Activated T-helper 17 cell treated with anti-CD3 and anti-CD28 coated beads, Interleukin-2, amount 50 U/mL, for 72 hours (primary cell): ENCODE data around the gene IL31RA. TPM values are rescaled to one million over a fixed set of nuclear protein-coding genes. Genes with fewer than 3 reads are reported as not detected.
"Not testable (repeated sequence)": the region's sequence is repeated elsewhere in the genome, so short reads cannot be mapped to it uniquely, and the experiment has no call there.

Source experiments
- ATAC-seq: fragments of 150-1000 bp; cut with Tn5 transposase; replicated peaks from 2 replicates; pipeline ENCODE4 v1.10.0; 2021; ENCODE audit warnings: mild to moderate bottlenecking, moderate library complexity
- H3K27ac Mint-ChIP-seq: one replicate; pipeline ENCODE4 v1.8.0; 2022; ENCODE audit warnings: mixed read lengths
- H3K27me3 Mint-ChIP-seq: one replicate; pipeline ENCODE4 v1.8.0; 2022; ENCODE audit warnings: mixed read lengths
- H3K36me3 Mint-ChIP-seq: one replicate; pipeline ENCODE4 v1.8.0; 2022; ENCODE audit warnings: low read depth, mild to moderate bottlenecking, mixed read lengths
- H3K4me1 Mint-ChIP-seq: one replicate; pipeline ENCODE4 v1.8.0; 2022; ENCODE audit warnings: mixed read lengths
- H3K4me3 Mint-ChIP-seq: one replicate; pipeline ENCODE4 v1.8.0; 2022; ENCODE audit warnings: mild to moderate bottlenecking, mixed read lengths
- H3K9me3 Mint-ChIP-seq: one replicate; pipeline ENCODE4 v1.8.0; 2022; ENCODE audit warnings: mixed read lengths
- total RNA-seq, 2 donors: library from RNA; stranded (reverse); gene quantifications; one replicate each; pipeline ENCODE4 v1.2.3, GENCODE V29; 2022

IL31RA gene
- under 1 TPM in 1 of 2 donors, not detected in 1; 0.37 TPM for total RNA-seq

DNA sequence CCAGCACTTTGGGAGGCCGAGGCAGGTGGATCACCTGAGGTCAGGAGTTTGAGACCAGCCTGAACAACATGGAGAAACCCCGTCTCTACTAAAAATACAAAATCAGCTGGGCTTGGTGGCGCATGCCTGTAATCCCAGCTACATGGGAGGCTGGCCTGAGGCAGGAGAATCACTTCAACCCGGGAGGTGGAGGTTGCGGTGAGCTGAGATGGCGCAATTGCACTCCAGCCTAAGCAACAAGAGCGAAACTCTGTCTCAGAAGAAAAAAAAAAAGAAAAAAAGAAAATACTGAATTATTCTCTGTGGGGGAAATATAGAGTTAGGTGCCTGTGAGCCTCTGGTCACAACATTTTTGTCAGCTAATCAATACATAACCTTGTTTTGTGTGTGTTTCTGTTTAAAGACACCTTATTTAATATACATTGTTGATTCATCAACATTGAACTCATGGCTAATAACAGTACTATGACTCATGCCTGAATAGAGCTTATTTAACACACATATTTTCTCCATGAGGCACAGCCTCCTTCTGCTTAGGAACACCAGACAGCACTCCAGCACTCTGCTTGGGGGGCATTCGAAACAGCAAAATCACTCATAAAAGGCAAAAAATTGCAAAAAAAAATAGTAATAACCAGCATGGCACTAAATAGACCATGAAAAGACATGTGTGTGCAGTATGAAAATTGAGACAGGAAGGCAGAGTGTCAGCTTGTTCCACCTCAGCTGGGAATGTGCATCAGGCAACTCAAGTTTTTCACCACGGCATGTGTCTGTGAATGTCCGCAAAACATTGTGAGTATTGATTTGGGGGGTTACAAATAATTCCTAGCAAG is at the start of gene IL31RA:
Gene IL31RA, plus strand, starts transcription at position 519 of the 836 bp plus-strand sequence. Its CDS starts 214 bp downstream, at position 733.
- Mint-ChIP-seq H3K27ac (no peak within 1 kb of the TSS), H3K9me3 (no peaks in the 10 kb centered on the region), H3K4me3 (no peak within 1 kb of the TSS), H3K36me3 (no peaks in the 10 kb centered on the region), H3K4me1 (peaks cover 15% of the 10 kb centered on the region), H3K27me3 (peaks cover 14% of the 10 kb centered on the region)
- ATAC-seq = peak; percentile 91

- H3K4me3 Mint-ChIP-seq, H3K36me3 Mint-ChIP-seq, H3K4me1 Mint-ChIP-seq, H3K27ac Mint-ChIP-seq, H3K9me3 Mint-ChIP-seq, H3K27me3 Mint-ChIP-seq, ATAC-seq: not testable (repeated sequence)
Measured at GRCh38 chr5:55808814-55809213, 42.3 kb upstream of the IL31RA start.

DNA sequence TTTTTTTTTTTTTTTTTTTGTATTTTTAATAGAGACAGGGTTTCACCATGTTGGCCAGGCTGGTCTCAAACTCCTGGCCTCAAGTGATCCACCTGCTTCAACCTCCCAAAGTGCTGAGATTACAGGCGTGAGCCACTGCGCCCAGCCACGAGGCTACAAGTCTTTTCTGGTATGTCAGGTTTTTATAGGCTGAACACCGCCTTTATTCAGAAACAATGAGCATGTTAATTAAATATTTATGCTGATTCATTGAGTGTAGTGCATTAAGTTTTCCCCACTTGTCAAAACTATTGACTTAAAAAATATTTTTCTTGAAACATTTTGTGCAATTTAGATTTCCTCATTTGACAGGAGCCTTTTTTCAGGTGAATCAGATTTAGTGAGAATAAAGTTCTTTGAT is 35.2 kb upstream of the IL31RA start:
- not testable (repeated sequence) for ATAC-seq, H3K4me3 Mint-ChIP-seq, H3K36me3 Mint-ChIP-seq, H3K4me1 Mint-ChIP-seq, H3K27ac Mint-ChIP-seq, H3K9me3 Mint-ChIP-seq
- peaks cover 12% of the 10 kb centered on the region for H3K27me3 Mint-ChIP-seq

- ATAC-seq = no peak
- H3K27me3 Mint-ChIP-seq = peaks cover 16% of the 10 kb centered on the region
Measured at GRCh38 chr5:55816342-55816741, 34.8 kb upstream of the IL31RA start.

DNA sequence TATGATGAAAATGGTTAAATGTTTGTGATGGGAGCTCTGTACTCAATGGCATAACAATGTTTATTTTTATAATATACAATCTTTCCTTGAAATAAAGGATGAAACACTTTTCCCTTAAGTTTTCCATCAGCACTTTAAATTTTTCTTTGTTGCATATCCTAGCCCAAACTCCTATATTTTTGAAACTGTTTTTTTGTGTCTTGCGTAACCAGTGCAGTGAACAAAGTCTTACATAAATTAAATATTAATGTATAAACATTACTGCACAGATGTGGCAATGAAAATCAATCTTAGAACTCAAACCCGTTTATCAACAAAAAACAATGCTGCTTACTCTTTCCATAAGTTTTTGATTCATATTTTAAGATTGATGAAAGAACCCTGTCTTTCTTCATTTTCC is 34.1 kb upstream of the IL31RA start:
- H3K36me3 Mint-ChIP-seq = no peaks in the 10 kb centered on the region
- H3K4me1 Mint-ChIP-seq = no peaks in the 10 kb centered on the region
- no peak overlapping the region for H3K4me3 Mint-ChIP-seq
- ATAC-seq = no peak
- H3K27ac Mint-ChIP-seq = no peak overlapping the region
- peaks cover 19% of the 10 kb centered on the region for H3K27me3 Mint-ChIP-seq
- H3K9me3 Mint-ChIP-seq = no peaks in the 10 kb centered on the region

More at GRCh38 chr5:55816342-55816741, 34.8 kb upstream of the IL31RA start:
- no peaks in the 10 kb centered on the region for H3K36me3 Mint-ChIP-seq
- H3K27ac Mint-ChIP-seq = no peak overlapping the region
- H3K4me3 Mint-ChIP-seq = no peak overlapping the region
- H3K4me1 Mint-ChIP-seq = no peaks in the 10 kb centered on the region
- H3K9me3 Mint-ChIP-seq = no peaks in the 10 kb centered on the region

DNA sequence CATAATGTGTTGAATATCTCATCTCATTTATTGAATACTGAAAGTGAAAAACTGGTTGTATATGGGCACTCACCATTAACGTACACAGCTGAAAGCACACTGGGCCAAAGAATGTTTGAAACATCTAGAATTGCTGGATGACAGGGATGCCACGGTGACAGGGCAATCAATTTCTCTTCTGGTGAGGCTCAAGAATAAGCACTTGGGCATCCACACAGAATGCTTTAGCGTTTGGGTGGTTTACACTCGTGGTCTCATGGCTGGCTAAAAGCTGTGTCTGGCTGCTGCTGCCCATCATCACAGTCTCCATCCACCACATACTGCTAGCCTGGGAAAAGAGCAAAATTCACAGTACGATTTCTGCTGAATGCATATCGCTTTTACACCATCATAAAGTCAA is 30.7 kb upstream of the IL31RA start:
- no peak for ATAC-seq
- H3K4me3 Mint-ChIP-seq = no peak overlapping the region
- peaks cover 35% of the 10 kb centered on the region for H3K27me3 Mint-ChIP-seq
- no peaks in the 10 kb centered on the region for H3K36me3 Mint-ChIP-seq
- no peak overlapping the region for H3K27ac Mint-ChIP-seq
- no peaks in the 10 kb centered on the region for H3K9me3 Mint-ChIP-seq
- no peaks in the 10 kb centered on the region for H3K4me1 Mint-ChIP-seq

DNA sequence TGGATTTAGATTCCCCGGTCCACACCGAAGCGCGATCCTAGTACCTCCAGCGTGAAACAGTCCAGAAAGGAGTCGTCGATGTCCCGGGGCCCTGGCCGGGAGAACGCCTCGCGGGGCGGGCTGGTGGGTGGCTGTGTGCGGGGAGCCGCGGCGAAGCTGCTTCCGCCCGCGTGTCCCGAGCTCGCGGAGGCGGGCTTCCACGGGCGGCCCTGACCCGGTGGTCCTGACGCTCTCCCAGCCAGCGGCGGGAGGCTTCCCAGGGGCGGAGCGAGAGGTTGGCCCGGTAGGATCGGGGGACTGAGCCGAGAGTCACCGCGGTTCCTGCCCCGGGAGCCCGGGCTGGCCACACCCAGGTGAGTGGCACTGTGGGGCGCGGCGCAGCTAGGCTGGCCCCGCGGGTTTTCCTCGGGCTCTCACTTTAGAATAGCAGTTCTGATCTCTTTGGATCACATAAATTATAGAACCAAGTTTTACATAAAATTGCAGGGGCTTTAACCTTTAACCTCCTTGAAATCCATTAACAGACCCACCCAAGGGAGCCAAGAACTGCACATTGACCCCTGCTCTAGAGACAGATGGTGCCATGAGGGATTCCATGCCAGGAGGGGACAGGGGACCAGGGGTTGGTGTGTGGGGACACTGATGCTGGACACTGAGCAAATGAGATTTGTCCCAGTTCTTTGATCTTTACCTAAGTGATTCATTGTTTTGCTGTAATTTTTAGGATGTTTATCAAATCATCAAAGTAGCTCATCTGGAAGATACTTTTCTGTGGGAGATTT is 29.2 kb upstream of the IL31RA start:
- Mint-ChIP-seq H3K9me3 (no peaks in the 10 kb centered on the region), H3K27ac (no peak overlapping the region), H3K27me3 (peaks cover 35% of the 10 kb centered on the region), H3K4me3 (peak overlapping the region; percentile 54), H3K4me1 (no peaks in the 10 kb centered on the region), H3K36me3 (no peaks in the 10 kb centered on the region)
- ATAC-seq = peak; percentile 49

DNA sequence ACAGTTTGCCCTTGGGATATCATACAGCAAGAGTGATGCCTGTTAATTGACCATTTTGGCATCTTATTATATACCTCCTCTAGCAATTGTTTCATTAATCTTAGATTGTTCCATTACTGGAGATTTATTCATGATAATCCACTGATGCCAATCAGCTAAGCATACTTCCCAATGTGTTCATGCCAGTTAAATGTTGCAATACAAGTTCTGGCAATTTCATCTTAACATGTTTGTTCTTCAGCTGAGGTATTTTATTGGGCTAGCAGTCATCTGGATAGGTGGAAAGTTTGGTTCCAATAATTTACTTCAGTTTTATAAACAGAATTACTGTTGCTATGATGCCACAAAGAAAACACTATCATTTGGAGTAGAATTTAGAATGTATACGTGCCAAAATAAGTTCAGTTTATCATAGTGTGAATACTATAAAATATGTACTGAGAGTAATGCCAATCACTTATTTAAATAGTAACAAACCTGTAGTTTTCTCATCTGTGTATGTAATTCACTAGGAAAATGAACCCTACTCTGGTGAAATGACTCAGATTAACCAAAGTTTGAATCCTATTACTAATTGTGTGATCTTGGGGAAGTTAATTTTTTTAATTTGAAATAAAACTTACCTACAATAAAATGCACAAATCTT is 27.9 kb upstream of the IL31RA start:
- no peak overlapping the region for H3K4me3 Mint-ChIP-seq
- no peaks in the 10 kb centered on the region for H3K36me3 Mint-ChIP-seq
- H3K4me1 Mint-ChIP-seq = no peaks in the 10 kb centered on the region
- H3K9me3 Mint-ChIP-seq = no peaks in the 10 kb centered on the region
- no peak overlapping the region for H3K27ac Mint-ChIP-seq
- ATAC-seq = no peak
- peaks cover 39% of the 10 kb centered on the region for H3K27me3 Mint-ChIP-seq

DNA sequence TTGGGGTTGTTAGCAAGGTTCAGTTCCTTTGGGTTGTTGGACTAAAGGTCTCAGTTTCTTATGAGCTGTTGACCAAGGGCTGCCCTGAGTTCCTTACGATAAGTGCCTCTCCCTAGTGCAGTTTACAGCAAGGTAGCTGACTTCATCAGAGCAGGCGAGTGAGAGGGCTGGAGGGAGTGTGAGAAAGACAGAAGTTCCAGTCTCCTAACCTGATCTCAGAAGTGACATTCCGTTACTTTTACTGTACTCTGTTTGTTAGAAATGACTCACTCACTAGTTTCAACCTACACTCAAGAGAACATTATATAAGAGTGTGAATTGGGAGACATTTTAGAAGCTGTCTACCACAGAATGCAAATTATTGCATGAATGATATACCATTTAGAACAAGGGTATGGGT is 21.2 kb upstream of the IL31RA start:
- ATAC-seq = peak; percentile 65
- Mint-ChIP-seq H3K27me3 (peaks cover 10% of the 10 kb centered on the region), H3K4me1 (no peaks in the 10 kb centered on the region), H3K36me3 (no peaks in the 10 kb centered on the region), H3K4me3 (no peak overlapping the region), H3K27ac (no peak overlapping the region), H3K9me3 (no peaks in the 10 kb centered on the region)

GRCh38 chr5:55832446-55832845 is 18.7 kb upstream of the IL31RA start:
- no peaks in the 10 kb centered on the region for H3K9me3 Mint-ChIP-seq
- H3K27me3 Mint-ChIP-seq = peaks cover 1% of the 10 kb centered on the region
- H3K27ac Mint-ChIP-seq = no peak overlapping the region
- no peaks in the 10 kb centered on the region for H3K4me1 Mint-ChIP-seq
- ATAC-seq = no peak
- no peaks in the 10 kb centered on the region for H3K36me3 Mint-ChIP-seq
- H3K4me3 Mint-ChIP-seq = no peak overlapping the region

GRCh38 chr5:55836191-55836590 is 15.0 kb upstream of the IL31RA start:
- ATAC-seq = no peak
- no peaks in the 10 kb centered on the region for H3K36me3 Mint-ChIP-seq
- H3K4me1 Mint-ChIP-seq = no peaks in the 10 kb centered on the region
- H3K27me3 Mint-ChIP-seq = no peaks in the 10 kb centered on the region
- H3K9me3 Mint-ChIP-seq = no peaks in the 10 kb centered on the region
- H3K27ac Mint-ChIP-seq = no peak overlapping the region
- H3K4me3 Mint-ChIP-seq = no peak overlapping the region

- H3K4me3 Mint-ChIP-seq = no peak overlapping the region
- ATAC-seq = no peak
- no peaks in the 10 kb centered on the region for H3K27me3 Mint-ChIP-seq
- no peaks in the 10 kb centered on the region for H3K4me1 Mint-ChIP-seq
- no peak overlapping the region for H3K27ac Mint-ChIP-seq
- H3K36me3 Mint-ChIP-seq = no peaks in the 10 kb centered on the region
- H3K9me3 Mint-ChIP-seq = peaks cover 9% of the 10 kb centered on the region
Measured at GRCh38 chr5:55841976-55842375, 9.2 kb upstream of the IL31RA start.

DNA sequence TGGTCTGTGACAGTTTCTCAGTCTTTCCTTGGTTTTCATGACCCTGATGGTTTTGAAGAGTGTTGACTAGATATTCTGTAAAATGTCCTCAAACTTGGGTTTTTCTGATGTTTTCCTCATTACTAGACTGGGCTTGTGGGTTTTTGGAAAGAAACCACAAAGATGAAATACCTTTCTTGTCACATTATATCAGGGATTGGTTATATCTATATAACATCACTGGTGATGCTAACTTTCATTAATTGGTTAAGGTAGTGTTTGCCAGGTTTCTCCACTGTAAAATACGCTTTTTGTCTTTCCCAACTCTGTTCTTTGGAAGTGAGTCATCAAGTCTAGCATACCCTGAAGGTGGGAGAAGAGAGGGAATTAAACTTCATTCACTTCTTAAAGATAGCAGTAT is 3.3 kb upstream of the IL31RA start:
- no peaks in the 10 kb centered on the region for H3K36me3 Mint-ChIP-seq
- peaks cover 5% of the 10 kb centered on the region for H3K4me1 Mint-ChIP-seq
- no peak overlapping the region for H3K27ac Mint-ChIP-seq
- H3K4me3 Mint-ChIP-seq = no peak overlapping the region
- peaks cover 6% of the 10 kb centered on the region for H3K9me3 Mint-ChIP-seq
- ATAC-seq = no peak
- peaks cover 14% of the 10 kb centered on the region for H3K27me3 Mint-ChIP-seq

DNA sequence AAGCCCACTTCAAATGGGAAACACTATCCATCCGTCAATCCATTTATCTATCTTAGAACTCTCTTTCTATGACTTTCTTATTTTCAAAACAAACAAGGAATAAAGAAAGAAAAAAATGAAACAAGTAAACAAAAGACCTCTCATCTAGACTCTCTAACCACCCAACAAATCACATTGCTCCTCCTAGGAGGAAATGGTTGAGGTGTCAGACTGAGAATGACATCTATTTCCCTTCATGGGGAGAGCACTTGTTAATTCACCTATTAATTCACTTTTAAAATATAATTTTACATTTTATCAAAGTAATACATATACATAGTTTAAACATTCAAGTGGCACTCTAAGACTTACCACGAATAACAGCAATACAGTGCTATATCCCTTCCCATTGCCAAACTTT is 2.4 kb upstream of the IL31RA start:
- Mint-ChIP-seq H3K27ac (no peak overlapping the region), H3K9me3 (peaks cover 6% of the 10 kb centered on the region), H3K27me3 (peaks cover 14% of the 10 kb centered on the region), H3K4me1 (peaks cover 5% of the 10 kb centered on the region), H3K4me3 (no peak overlapping the region), H3K36me3 (no peaks in the 10 kb centered on the region)
- no peak for ATAC-seq

DNA sequence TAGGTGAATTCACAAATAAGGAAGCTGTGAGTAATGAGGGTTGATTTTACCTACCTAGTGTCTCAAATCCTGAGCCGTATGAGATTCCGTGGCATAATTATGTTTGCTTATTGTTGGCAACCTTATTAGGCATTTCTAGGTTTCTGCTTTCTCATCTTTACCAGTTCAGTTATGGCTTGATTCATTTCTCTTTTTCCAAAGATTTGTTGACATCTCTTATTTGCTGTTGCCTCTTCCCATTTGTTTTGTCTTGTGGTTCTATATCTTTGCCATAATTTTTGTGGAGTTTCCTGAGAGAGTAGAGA is 470 bp downstream of the IL31RA start:
- H3K4me1 Mint-ChIP-seq = peaks cover 21% of the 10 kb centered on the region
- H3K4me3 Mint-ChIP-seq = no peak overlapping the region

More for the DNA sequence above, 470 bp downstream of the IL31RA start:
- Mint-ChIP-seq H3K36me3 (no peaks in the 10 kb centered on the region), H3K27me3 (peaks cover 14% of the 10 kb centered on the region), H3K9me3 (no peaks in the 10 kb centered on the region), H3K27ac (no peak overlapping the region)
- no peak for ATAC-seq
